Iris pigment epithelial cell (primary cell): ENCODE results near the gene ATP5ME.

Experiments
- DNase-seq: peaks from one replicate; pipeline ENCODE4 v3.0.0-alpha.2; 2011; ENCODE audit warnings: low read depth

ATP5ME gene

GRCh38 chr4:666822-667544 lies 7.1 kb downstream of the ATP5ME start:
- DNase-seq = no peak

- no peak for DNase-seq
These were observed 7.7 kb downstream of the ATP5ME start for GRCh38 chr4:666436-666810.

GRCh38 chr4:665751-666435 lies 8.2 kb downstream of the ATP5ME start:
- DNase-seq = no peak

GRCh38 chr4:665381-665750 lies 8.7 kb downstream of the ATP5ME start:
- DNase-seq = no peak

- no peak for DNase-seq
These were observed 9.3 kb downstream of the ATP5ME start for GRCh38 chr4:664713-665231.

GRCh38 chr4:663438-664428 lies 10.3 kb downstream of the ATP5ME start:
- DNase-seq = no peak

- no peak for DNase-seq
These were observed 11.0 kb downstream of the ATP5ME start for GRCh38 chr4:663046-663437.

- no peak for DNase-seq
These were observed 12.0 kb downstream of the ATP5ME start for GRCh38 chr4:661881-662761.

- no peak for DNase-seq
These were observed 12.8 kb downstream of the ATP5ME start for GRCh38 chr4:661231-661630.

- DNase-seq = no peak
These were observed 13.7 kb downstream of the ATP5ME start for GRCh38 chr4:660401-660800.

- DNase-seq = no peak
These were observed 14.2 kb downstream of the ATP5ME start for GRCh38 chr4:659851-660250.

GRCh38 chr4:658681-659667 lies 15.1 kb downstream of the ATP5ME start:
- no peak for DNase-seq

- no peak for DNase-seq
These were observed 16.0 kb downstream of the ATP5ME start for GRCh38 chr4:657834-658667.

- DNase-seq = no peak
These were observed 16.7 kb downstream of the ATP5ME start for GRCh38 chr4:657338-657833.

GRCh38 chr4:656436-657337 lies 17.4 kb downstream of the ATP5ME start:
- DNase-seq = no peak

- DNase-seq = no peak
These were observed 18.5 kb downstream of the ATP5ME start for GRCh38 chr4:655464-656151.

GRCh38 chr4:654871-655463 lies 19.1 kb downstream of the ATP5ME start:
- no peak for DNase-seq
